ENCODE results near the gene AP1S2. TPM values are rescaled to one million over a fixed set of nuclear protein-coding genes. Genes with fewer than 3 reads are reported as not detected.
A peak's percentile ranks its signal among the peaks of the same experiment; 100 is the strongest.

The AP1S2 gene
- total RNA-seq, 2 experiments from 2014 or later: 17.4 to 18.0 TPM

- Mint-ChIP-seq H3K4me3 (no peak overlapping the region), H3K9me3 (no peaks in the 10 kb centered on the region), H3K27me3 (ENCODE audit: low read depth) (no peaks in the 10 kb centered on the region), H3K4me1 (ENCODE audit: low read depth) (peaks cover 5% of the 10 kb centered on the region), H3K36me3 (ENCODE audit: low read depth) (no peaks in the 10 kb centered on the region), H3K27ac (no peak overlapping the region)
- intact Hi-C loops (cut with micrococcal nuclease): no loop called here
- CTCF ChIA-PET: no interaction called here
- no peak for DNase-seq
These were observed 19.0 kb upstream of the AP1S2 start for GRCh38 chrX:15873566-15873965.

- intact Hi-C loops (cut with micrococcal nuclease): no loop called here
- H3K36me3 Mint-ChIP-seq (ENCODE audit: low read depth): no peaks in the 10 kb centered on the region
- H3K4me1 Mint-ChIP-seq (ENCODE audit: low read depth): no peaks in the 10 kb centered on the region
- no peak overlapping the region for H3K4me3 Mint-ChIP-seq
- no peak for DNase-seq
- no peaks in the 10 kb centered on the region for H3K27me3 Mint-ChIP-seq (ENCODE audit: low read depth)
- no peaks in the 10 kb centered on the region for H3K9me3 Mint-ChIP-seq
- no peak overlapping the region for H3K27ac Mint-ChIP-seq
- CTCF ChIA-PET: no interaction called here
These were observed 15.7 kb upstream of the AP1S2 start for GRCh38 chrX:15870310-15870709.

- Mint-ChIP-seq H3K27me3 (ENCODE audit: low read depth) (no peaks in the 10 kb centered on the region), H3K27ac (no peak overlapping the region), H3K36me3 (ENCODE audit: low read depth) (no peaks in the 10 kb centered on the region), H3K9me3 (no peaks in the 10 kb centered on the region), H3K4me3 (no peak overlapping the region), H3K4me1 (ENCODE audit: low read depth) (no peaks in the 10 kb centered on the region)
- intact Hi-C loops (cut with micrococcal nuclease): no loop called here
- CTCF ChIA-PET: no interaction called here
- DNase-seq: no peak
These were observed 15.1 kb upstream of the AP1S2 start for GRCh38 chrX:15869695-15870094.

- H3K9me3 Mint-ChIP-seq: no peaks in the 10 kb centered on the region
- no peak overlapping the region for H3K27ac Mint-ChIP-seq
- H3K4me3 Mint-ChIP-seq: no peak overlapping the region
- CTCF ChIA-PET: interaction anchor here (0.6 kb wide), 2 partner anchors 37 to 86 kb away, joined by 4 read pairs; no protein-coding TSS in a partner anchor
- no peaks in the 10 kb centered on the region for H3K27me3 Mint-ChIP-seq (ENCODE audit: low read depth)
- DNase-seq: no peak
- no peaks in the 10 kb centered on the region for H3K4me1 Mint-ChIP-seq (ENCODE audit: low read depth)
- intact Hi-C loops (cut with micrococcal nuclease): no loop called here
- H3K36me3 Mint-ChIP-seq (ENCODE audit: low read depth): no peaks in the 10 kb centered on the region
These were observed 11.5 kb upstream of the AP1S2 start for GRCh38 chrX:15866147-15866546.

GRCh38 chrX:15864629-15865028 lies 10.0 kb upstream of the AP1S2 start:
- Mint-ChIP-seq H3K9me3 (no peaks in the 10 kb centered on the region), H3K4me3 (no peak overlapping the region), H3K36me3 (ENCODE audit: low read depth) (no peaks in the 10 kb centered on the region), H3K27me3 (ENCODE audit: low read depth) (no peaks in the 10 kb centered on the region), H3K4me1 (ENCODE audit: low read depth) (no peaks in the 10 kb centered on the region), H3K27ac (no peak overlapping the region)
- CTCF ChIA-PET: no interaction called here
- intact Hi-C loops (cut with micrococcal nuclease): no loop called here
- DNase-seq: no peak

- DNase-seq: no peak
- H3K27ac Mint-ChIP-seq: no peak overlapping the region
- no peaks in the 10 kb centered on the region for H3K9me3 Mint-ChIP-seq
- CTCF ChIA-PET: no interaction called here
- intact Hi-C loops (cut with micrococcal nuclease): no loop called here
- H3K36me3 Mint-ChIP-seq (ENCODE audit: low read depth): no peaks in the 10 kb centered on the region
- no peak overlapping the region for H3K4me3 Mint-ChIP-seq
- H3K4me1 Mint-ChIP-seq (ENCODE audit: low read depth): no peaks in the 10 kb centered on the region
- no peaks in the 10 kb centered on the region for H3K27me3 Mint-ChIP-seq (ENCODE audit: low read depth)
These were observed 9.4 kb upstream of the AP1S2 start for GRCh38 chrX:15864023-15864422.

- Mint-ChIP-seq H3K9me3 (no peaks in the 10 kb centered on the region), H3K36me3 (ENCODE audit: low read depth) (no peaks in the 10 kb centered on the region), H3K4me1 (ENCODE audit: low read depth) (peaks cover 4% of the 10 kb centered on the region), H3K27ac (no peak overlapping the region), H3K4me3 (no peak overlapping the region), H3K27me3 (ENCODE audit: low read depth) (no peaks in the 10 kb centered on the region)
- DNase-seq: no peak
- CTCF ChIA-PET: no interaction called here
- intact Hi-C loops (cut with micrococcal nuclease): no loop called here
These were observed 6.3 kb upstream of the AP1S2 start for GRCh38 chrX:15860921-15861320.

GRCh38 chrX:15858051-15858450 lies 3.4 kb upstream of the AP1S2 start:
- Mint-ChIP-seq H3K4me1 (ENCODE audit: low read depth) (peaks cover 9% of the 10 kb centered on the region), H3K27me3 (ENCODE audit: low read depth) (no peaks in the 10 kb centered on the region), H3K4me3 (no peak overlapping the region), H3K9me3 (no peaks in the 10 kb centered on the region), H3K27ac (no peak overlapping the region), H3K36me3 (ENCODE audit: low read depth) (no peaks in the 10 kb centered on the region)
- CTCF ChIA-PET: no interaction called here
- no peak for DNase-seq
- intact Hi-C loops (cut with micrococcal nuclease): loop anchor here (10.0 kb wide), 2 partner anchors 177 to 1017 kb away; partner anchors contain the start of gene RBBP7

- no peaks in the 10 kb centered on the region for H3K27me3 Mint-ChIP-seq (ENCODE audit: low read depth)
- no peaks in the 10 kb centered on the region for H3K9me3 Mint-ChIP-seq
- no peak for DNase-seq
- intact Hi-C loops (cut with micrococcal nuclease): loop anchor here (10.0 kb wide), 2 partner anchors 178 to 1018 kb away; partner anchors contain the start of gene RBBP7
- no peak overlapping the region for H3K27ac Mint-ChIP-seq
- CTCF ChIA-PET: no interaction called here
- H3K4me3 Mint-ChIP-seq: peak overlapping the region; percentile 27
- peaks cover 15% of the 10 kb centered on the region for H3K4me1 Mint-ChIP-seq (ENCODE audit: low read depth)
- H3K36me3 Mint-ChIP-seq (ENCODE audit: low read depth): no peaks in the 10 kb centered on the region
These were observed 2.0 kb upstream of the AP1S2 start for GRCh38 chrX:15856636-15857035.

GRCh38 chrX:15856222-15856587 lies 1.6 kb upstream of the AP1S2 start:
- no peak for DNase-seq
- H3K27ac Mint-ChIP-seq: no peak overlapping the region
- no peaks in the 10 kb centered on the region for H3K36me3 Mint-ChIP-seq (ENCODE audit: low read depth)
- no peaks in the 10 kb centered on the region for H3K27me3 Mint-ChIP-seq (ENCODE audit: low read depth)
- H3K4me1 Mint-ChIP-seq (ENCODE audit: low read depth): peaks cover 16% of the 10 kb centered on the region
- H3K4me3 Mint-ChIP-seq: peak overlapping the region; percentile 27
- intact Hi-C loops (cut with micrococcal nuclease): loop anchor here (10.0 kb wide), 2 partner anchors 179 to 1019 kb away; partner anchors contain the start of gene RBBP7
- H3K9me3 Mint-ChIP-seq: no peaks in the 10 kb centered on the region
- CTCF ChIA-PET: no interaction called here

- CTCF ChIA-PET: no interaction called here
- Mint-ChIP-seq H3K27me3 (ENCODE audit: low read depth) (no peaks in the 10 kb centered on the region), H3K9me3 (no peaks in the 10 kb centered on the region), H3K4me3 (peak overlapping the region; percentile 88), H3K36me3 (ENCODE audit: low read depth) (peaks cover 2% of the 10 kb centered on the region), H3K27ac (peak overlapping the region; percentile 95), H3K4me1 (ENCODE audit: low read depth) (peaks cover 20% of the 10 kb centered on the region)
- no peak for DNase-seq
- intact Hi-C loops (cut with micrococcal nuclease): loop anchor here (1.0 to 10.0 kb wide), 6 partner anchors 105 to 1019 kb away; partner anchors contain the start of genes PIR, RBBP7 and SYAP1
These were observed 1.1 kb upstream of the AP1S2 start for GRCh38 chrX:15855568-15856221.

- intact Hi-C loops (cut with micrococcal nuclease): loop anchor here (1.0 to 10.0 kb wide), 14 partner anchors 37 to 1021 kb away; partner anchors contain the start of genes CA5B, GRPR, PIR and RBBP7
- peaks cover 22% of the 10 kb centered on the region for H3K4me1 Mint-ChIP-seq (ENCODE audit: low read depth)
- CTCF ChIA-PET: no interaction called here
- H3K36me3 Mint-ChIP-seq (ENCODE audit: low read depth): peaks cover 8% of the 10 kb centered on the region
- peak; percentile 43 for DNase-seq
- H3K27me3 Mint-ChIP-seq (ENCODE audit: low read depth): no peaks in the 10 kb centered on the region
- peak overlapping the region; percentile 41 for H3K27ac Mint-ChIP-seq
- H3K9me3 Mint-ChIP-seq: no peaks in the 10 kb centered on the region
- H3K4me3 Mint-ChIP-seq: peak overlapping the region; percentile 67
These were observed 445 bp downstream of the AP1S2 start for GRCh38 chrX:15854080-15854655.

GRCh38 chrX:15853586-15854079 lies 980 bp downstream of the AP1S2 start:
- Mint-ChIP-seq H3K27ac (no peak overlapping the region), H3K4me3 (peak overlapping the region; percentile 67), H3K36me3 (ENCODE audit: low read depth) (peaks cover 8% of the 10 kb centered on the region), H3K27me3 (ENCODE audit: low read depth) (no peaks in the 10 kb centered on the region), H3K4me1 (ENCODE audit: low read depth) (peaks cover 22% of the 10 kb centered on the region), H3K9me3 (no peaks in the 10 kb centered on the region)
- intact Hi-C loops (cut with micrococcal nuclease): loop anchor here (1.0 to 10.0 kb wide), 15 partner anchors 19 to 1021 kb away; partner anchors contain the start of genes CA5B, GRPR, PIR and RBBP7
- no peak for DNase-seq
- CTCF ChIA-PET: no interaction called here
